Tibial nerve (tissue), 4 donors: ENCODE results near the gene ZNF521. TPM values are rescaled to one million over a fixed set of nuclear protein-coding genes. Genes with fewer than 3 reads are reported as not detected.

Experiments used
- DNase-seq, 2 donors: peaks; one replicate each; pipeline ENCODE4 v3.0.0-alpha.2; 2019; ENCODE audit warnings: low spot score in 2 of 2
- H3K27ac ChIP-seq, 4 donors: fragments of 200-600 bp; sonication (generic) in 3 of 4; one replicate each; pipeline ENCODE4 v1.5.1; 2017 to 2019; ENCODE audit warnings: mild to moderate bottlenecking in 1 of 4
- H3K27me3 ChIP-seq, 2 donors: fragments of 200-600 bp; sonication (generic) in 1 of 2; one replicate each; pipeline versions ENCODE4 v1.5.1 to v1.6.0; 2017 to 2019
- H3K36me3 ChIP-seq, 3 donors: fragments of 200-600 bp; sonication (generic); one replicate each; pipeline ENCODE4 v1.5.1; 2018 to 2019
- H3K4me1 ChIP-seq, 4 donors: fragments of 200-600 bp; sonication (generic) in 3 of 4; one replicate each; pipeline ENCODE4 v1.5.1; 2017 to 2019
- H3K4me3 ChIP-seq, 4 donors: fragments of 200-600 bp; sonication (generic) in 3 of 4; one replicate each; pipeline ENCODE4 v1.5.1; 2017 to 2019; ENCODE audit warnings: mild to moderate bottlenecking in 1 of 4, moderate library complexity in 1 of 4
- H3K9me3 ChIP-seq, 4 donors: fragments of 200-600 bp; sonication (generic) in 3 of 4; one replicate each; pipeline ENCODE4 v1.5.1; 2017 to 2019
- EP300 ChIP-seq, 2 donors: sonication (generic); formaldehyde crosslinking; IDR thresholded peaks; one replicate each; pipeline ENCODE4 v1.6.1; 2017; ENCODE audit warnings: antibody characterized with exemption in 2 of 2, mild to moderate bottlenecking in 1 of 2
- POLR2A ChIP-seq, 2 donors: fragments of 450-650 bp; IDR thresholded peaks; one replicate each; pipeline ENCODE4 v1.6.1; 2017; ENCODE audit warnings: antibody characterized with exemption in 2 of 2, mild to moderate bottlenecking in 2 of 2, moderate library complexity in 2 of 2
- WGBS, 2 donors: methylation state at CpG; one replicate each; pipeline ENCODE4 v1.1.5; 2018; 5-methylcytosine and 5-hydroxymethylcytosine counted together
- total RNA-seq, 4 donors: library from RNA; depleted of rRNA; stranded (reverse); fragments of >200 nt; gene quantifications; one replicate each; pipeline ENCODE4 v1.1.0, GENCODE V29; 2016
- TF ChIP-seq, protein P1 (sequence below), 5 experiments: fragments of 200-600 bp in 3 of 5; fragments of 450-650 bp in 2 of 5; sonication (generic) in 3 of 5; IDR thresholded peaks; one replicate each; pipeline ENCODE4 v1.5.1; 2016 to 2019; ENCODE audit warnings: antibody characterized with exemption in 5 of 5, mild to moderate bottlenecking in 3 of 5, moderate library complexity in 2 of 5

ZNF521 gene
- total RNA-seq, 4 donors from 2014 or later: 32.7 to 66.3 (median 43.4) TPM

DNA sequence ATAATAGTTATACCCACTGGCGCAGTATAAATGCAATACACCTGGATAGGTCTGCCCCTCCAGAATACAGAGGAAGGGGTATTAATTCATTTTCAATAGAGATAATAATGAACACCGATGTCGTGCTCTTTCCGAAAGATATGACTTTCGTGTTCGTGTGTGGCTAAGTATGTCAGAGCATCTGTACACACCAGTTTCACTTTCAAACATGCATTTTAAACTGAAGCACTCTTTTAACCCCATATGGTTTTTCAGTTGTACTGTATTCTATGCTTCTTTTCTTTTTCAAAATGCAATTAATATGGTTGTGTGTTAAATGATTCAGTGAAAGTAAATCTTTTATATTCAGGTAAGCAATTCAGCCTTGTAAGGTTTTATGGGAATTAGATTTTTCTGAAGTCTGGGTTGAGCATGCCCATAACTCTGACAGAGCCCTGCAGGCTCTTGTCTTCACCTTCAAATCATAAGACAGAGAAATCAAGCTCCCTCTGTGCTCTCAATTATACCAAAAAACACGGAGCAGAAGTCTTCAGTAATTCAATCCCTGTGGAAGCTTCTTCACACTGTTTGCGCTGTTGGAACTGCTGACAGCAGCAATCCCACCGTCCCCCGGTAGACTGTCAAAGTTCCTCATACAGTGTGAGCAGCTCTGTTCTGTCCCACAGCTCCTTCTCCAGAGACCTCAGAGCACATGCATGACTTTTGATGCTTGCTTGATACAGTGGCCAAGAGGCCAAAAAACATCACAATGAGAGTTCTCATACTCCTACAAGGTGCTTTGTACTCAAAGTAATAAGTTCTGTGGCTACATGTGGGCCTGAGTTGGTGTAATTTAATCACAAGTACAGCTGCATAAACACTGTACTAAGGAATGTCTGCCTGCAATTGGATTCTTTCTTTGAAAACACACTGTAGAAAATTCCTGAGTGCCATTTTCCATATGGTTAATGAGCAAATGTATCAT, 186.8 kb downstream of the ZNF521 start:
- H3K4me3 ChIP-seq: peak overlapping the region; percentile 29 to 43 (median 38)
- H3K27me3 ChIP-seq: no peaks in the 10 kb centered on the region
- H3K36me3 ChIP-seq: no peaks in the 10 kb centered on the region
- TF ChIP-seq EP300 (IDR thresholded peaks at IDR 0.05): no peak
- TF ChIP-seq, protein P1, sequence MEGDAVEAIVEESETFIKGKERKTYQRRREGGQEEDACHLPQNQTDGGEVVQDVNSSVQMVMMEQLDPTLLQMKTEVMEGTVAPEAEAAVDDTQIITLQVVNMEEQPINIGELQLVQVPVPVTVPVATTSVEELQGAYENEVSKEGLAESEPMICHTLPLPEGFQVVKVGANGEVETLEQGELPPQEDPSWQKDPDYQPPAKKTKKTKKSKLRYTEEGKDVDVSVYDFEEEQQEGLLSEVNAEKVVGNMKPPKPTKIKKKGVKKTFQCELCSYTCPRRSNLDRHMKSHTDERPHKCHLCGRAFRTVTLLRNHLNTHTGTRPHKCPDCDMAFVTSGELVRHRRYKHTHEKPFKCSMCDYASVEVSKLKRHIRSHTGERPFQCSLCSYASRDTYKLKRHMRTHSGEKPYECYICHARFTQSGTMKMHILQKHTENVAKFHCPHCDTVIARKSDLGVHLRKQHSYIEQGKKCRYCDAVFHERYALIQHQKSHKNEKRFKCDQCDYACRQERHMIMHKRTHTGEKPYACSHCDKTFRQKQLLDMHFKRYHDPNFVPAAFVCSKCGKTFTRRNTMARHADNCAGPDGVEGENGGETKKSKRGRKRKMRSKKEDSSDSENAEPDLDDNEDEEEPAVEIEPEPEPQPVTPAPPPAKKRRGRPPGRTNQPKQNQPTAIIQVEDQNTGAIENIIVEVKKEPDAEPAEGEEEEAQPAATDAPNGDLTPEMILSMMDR (IDR thresholded peaks at IDR 0.05): no peak
- TF ChIP-seq POLR2A (IDR thresholded peaks at IDR 0.05): no peak
- peak in 1 of 2 donors; percentile 21 for DNase-seq
- peaks cover 0 to 28% (median 10%) of the 10 kb centered on the region in 4 donors for H3K4me1 ChIP-seq
- WGBS, 2 donors: 5 to 12% methylated on average over 10 of the region's 10 CpGs
- no peaks in the 10 kb centered on the region for H3K9me3 ChIP-seq
- H3K27ac ChIP-seq: peak overlapping the region in 2 of 4 donors; percentile 46 to 62

GRCh38 chr18:25164211-25164847, 187.6 kb downstream of the ZNF521 start:
- Histone ChIP-seq H3K27me3 (no peaks in the 10 kb centered on the region), H3K36me3 (no peaks in the 10 kb centered on the region), H3K27ac (peak overlapping the region in 2 of 4 donors; percentile 46 to 62), H3K4me1 (peaks cover 0 to 28% (median 10%) of the 10 kb centered on the region in 4 donors), H3K9me3 (no peaks in the 10 kb centered on the region), H3K4me3 (peak overlapping the region; percentile 29 to 43 (median 38))
- no peak for DNase-seq
- TF ChIP-seq POLR2A (IDR thresholded peaks at IDR 0.05) (no peak), EP300 (IDR thresholded peaks at IDR 0.05) (no peak)
- TF ChIP-seq, protein P1 (IDR thresholded peaks at IDR 0.05): no peak
- 36 to 48% methylated on average over 6 of the region's 6 CpGs for WGBS, 2 donors

DNA sequence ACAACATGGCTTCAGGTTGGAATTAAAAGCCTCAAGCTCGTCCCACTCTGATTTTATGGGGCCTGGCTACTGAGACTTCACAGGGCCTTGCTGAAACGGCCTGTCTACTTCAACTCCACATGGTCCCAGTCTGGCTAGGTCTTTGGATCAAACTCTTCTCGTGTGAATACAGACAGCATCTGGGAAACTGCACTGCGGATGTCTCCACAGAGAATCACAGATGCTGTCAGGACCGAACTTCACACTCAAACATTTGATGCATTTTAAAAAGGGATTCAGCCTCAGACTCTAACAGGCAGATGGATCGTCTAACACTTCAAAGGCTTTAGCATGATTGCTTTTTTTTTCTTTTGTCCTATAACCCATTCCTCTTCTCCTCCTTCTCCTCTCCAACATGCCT, 198.5 kb downstream of the ZNF521 start:
- TF ChIP-seq, protein P1 (IDR thresholded peaks at IDR 0.05): no peak
- no peak for TF ChIP-seq POLR2A (IDR thresholded peaks at IDR 0.05)
- no peak for TF ChIP-seq EP300 (IDR thresholded peaks at IDR 0.05)
- Histone ChIP-seq H3K27me3 (no peaks in the 10 kb centered on the region), H3K4me1 (no peaks in the 10 kb centered on the region), H3K27ac (no peak overlapping the region), H3K9me3 (no peaks in the 10 kb centered on the region), H3K36me3 (no peaks in the 10 kb centered on the region), H3K4me3 (no peak overlapping the region)
- WGBS, 2 donors: 83 to 84% methylated on average over 6 of the region's 6 CpGs
- DNase-seq: no peak

- 95 to 96% methylated on average over 5 of the region's 5 CpGs for WGBS, 2 donors
- DNase-seq: no peak
- H3K36me3 ChIP-seq: no peaks in the 10 kb centered on the region
- no peaks in the 10 kb centered on the region for H3K9me3 ChIP-seq
- H3K4me3 ChIP-seq: no peak overlapping the region
- no peaks in the 10 kb centered on the region for H3K27me3 ChIP-seq
- H3K27ac ChIP-seq: no peak overlapping the region
- TF ChIP-seq, protein P1 (IDR thresholded peaks at IDR 0.05): no peak
- TF ChIP-seq EP300 (IDR thresholded peaks at IDR 0.05) (no peak), POLR2A (IDR thresholded peaks at IDR 0.05) (no peak)
- H3K4me1 ChIP-seq: peaks cover 0 to 18% (median 2%) of the 10 kb centered on the region in 4 donors
Measured at GRCh38 chr18:25147877-25148488, 204.0 kb downstream of the ZNF521 start.
